Astrocyte of the cerebellum (primary cell): ENCODE data around the gene FAM167B.
"Not testable (repeated sequence)": the region's sequence is repeated elsewhere in the genome, so short reads cannot be mapped to it uniquely, and the experiment has no call there.

Experiments used
- DNase-seq: peaks from one replicate; pipeline ENCODE4 v3.0.0-alpha.2; 2011; ENCODE audit warnings: low read depth
- H3K4me3 ChIP-seq: 2 replicates; pipeline ENCODE4 v1.5.1; 2011; ENCODE audit warnings: mild to moderate bottlenecking, low read depth, low read length, moderate library complexity
- CTCF ChIP-seq: IDR thresholded peaks from 2 replicates; pipeline ENCODE4 v1.5.1; 2012; ENCODE audit warnings: low read length, low read depth, moderate library complexity, mild to moderate bottlenecking; ENCODE audit errors: missing control alignments
- in situ Hi-C: cut with HindIII; loops from 2 replicates; pipeline ENCODE4 v1.10.0; 2017; ENCODE audit warnings: low sequenced_read_pairs

FAM167B gene

GRCh38 chr1:32286763-32287162 is 39.7 kb downstream of the FAM167B start:
- in situ Hi-C loops: no loop called here
- TF ChIP-seq CTCF: no peak
- no peak for DNase-seq
- no peak overlapping the region for H3K4me3 ChIP-seq

- DNase-seq: no peak
- TF ChIP-seq CTCF: no peak
- in situ Hi-C loops: no loop called here
- no peak overlapping the region for H3K4me3 ChIP-seq
Measured at GRCh38 chr1:32289256-32289655, 42.2 kb downstream of the FAM167B start.

- in situ Hi-C loops: no loop called here
- no peak for DNase-seq
- peak overlapping the region; percentile 79 for H3K4me3 ChIP-seq
- no peak for TF ChIP-seq CTCF
Measured at GRCh38 chr1:32291145-32291707, 44.2 kb downstream of the FAM167B start.

GRCh38 chr1:32291708-32292538 is 44.9 kb downstream of the FAM167B start, which contains the start of gene HDAC1:
Gene HDAC1, plus strand, starts transcription at chr1:32292083. Its CDS starts 87 bp downstream, at chr1:32292170.
- in situ Hi-C loops: no loop called here
- TF ChIP-seq CTCF: no peak

GRCh38 chr1:32298211-32298610 is 51.2 kb downstream of the FAM167B start:
- H3K4me3 ChIP-seq, DNase-seq, in situ Hi-C loops: not testable (repeated sequence)

More at GRCh38 chr1:32291708-32292538, 44.9 kb downstream of the FAM167B start, which contains the start of gene HDAC1:
- H3K4me3 ChIP-seq: peak within 1 kb of the TSS; percentile 79
- peak; percentile 48 for DNase-seq
